Stimulated activated CD4-positive, alpha-beta T cell treated with anti-CD3 and anti-CD28 coated beads, Interleukin-12 subunit alpha, Interleukin-12 subunit beta, amount 100 ng/mL, for 48 hours (primary cell): Measurements from ENCODE around the gene PEPD.

Experiments used
- DNase-seq, 3 donors: peaks; one replicate each; pipeline ENCODE4 v3.0.0-alpha.2; 2020; ENCODE audit warnings: low read depth in 2 of 3, low spot score in 1 of 3

Gene PEPD

GRCh38 chr19:33397536-33398360 is 123.8 kb downstream of the PEPD start:
- DNase-seq, result no peak

DNA sequence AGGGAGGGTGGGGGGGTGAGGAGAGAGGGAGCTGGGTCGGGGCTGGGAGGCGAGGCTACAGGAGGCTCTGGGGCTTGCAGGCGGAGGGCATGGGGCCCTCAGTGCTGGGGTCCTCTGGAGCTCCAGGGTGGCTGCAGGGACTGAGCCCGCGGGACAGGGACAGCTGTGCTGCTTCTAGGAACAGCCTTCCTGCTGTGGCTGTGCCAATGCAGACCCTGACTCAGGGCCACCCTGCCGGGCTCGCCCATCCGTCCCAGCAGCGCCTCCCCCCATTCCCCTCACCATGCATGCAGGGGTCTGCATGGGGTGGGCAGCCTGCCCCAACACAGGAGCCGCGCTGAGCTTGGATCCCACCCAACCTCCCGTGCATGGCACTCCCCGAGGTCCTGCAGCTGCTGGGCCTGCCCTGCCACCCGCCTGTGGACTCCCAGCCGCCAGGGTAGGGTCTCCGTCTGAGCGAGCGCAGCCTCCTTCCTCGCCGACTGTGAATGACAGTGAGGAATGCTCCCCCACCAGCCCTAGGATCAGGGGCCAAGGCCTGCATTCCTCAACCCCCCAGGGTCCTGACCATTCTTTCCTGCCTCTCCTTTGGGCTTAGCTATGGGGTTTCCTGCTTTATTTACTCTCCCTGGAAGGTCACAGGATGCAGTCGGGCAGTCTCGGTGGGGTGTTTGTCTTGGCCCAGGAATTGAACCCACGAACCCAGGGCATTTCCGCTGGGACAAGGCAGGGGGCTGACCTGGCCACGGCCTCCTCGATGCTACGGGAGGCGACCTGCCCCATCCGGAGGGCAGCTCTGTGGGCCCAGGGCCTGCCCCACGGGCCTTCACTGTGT is 124.7 kb downstream of the PEPD start:
- no peak for DNase-seq

- DNase-seq, result no peak
Observed at GRCh38 chr19:33395561-33396550, 125.7 kb downstream of the PEPD start.

GRCh38 chr19:33394723-33395560 is 126.6 kb downstream of the PEPD start:
- DNase-seq, result no peak

GRCh38 chr19:33394006-33394722 is 127.4 kb downstream of the PEPD start:
- no peak for DNase-seq

DNA sequence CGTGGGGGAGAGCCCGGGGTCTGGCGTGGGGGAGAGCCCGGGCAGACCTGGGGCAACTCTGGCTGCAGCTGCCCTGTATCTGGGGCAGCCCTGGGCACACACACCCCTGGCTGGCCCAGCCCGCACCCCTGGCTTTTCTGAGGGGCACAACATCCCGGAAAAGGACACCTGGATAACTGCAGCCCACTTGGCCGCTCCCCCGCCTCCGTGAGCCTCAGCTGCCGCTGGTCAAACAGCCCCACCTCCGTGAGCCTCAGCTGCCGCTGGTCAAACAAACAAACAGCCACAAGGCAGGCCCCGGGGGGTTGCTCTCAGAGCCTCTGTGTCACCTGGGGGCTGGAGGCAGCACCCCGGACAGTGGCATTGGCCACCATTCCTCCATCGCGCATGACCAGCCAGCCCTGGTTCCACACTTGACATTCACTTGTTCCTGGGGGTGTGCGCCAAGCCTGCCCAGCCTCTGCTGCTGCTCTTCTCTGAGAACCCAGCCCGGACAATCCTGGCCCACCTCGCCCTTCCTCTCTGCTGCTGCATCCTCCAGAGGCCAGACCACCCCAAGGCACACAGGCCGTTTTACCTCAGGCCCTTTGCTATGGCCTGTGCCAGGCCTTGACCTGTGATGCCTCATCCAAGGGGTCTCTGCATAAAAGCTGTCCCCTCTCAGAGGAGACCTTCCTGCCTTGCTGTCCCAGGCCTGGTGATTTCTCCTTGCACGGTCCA is 128.1 kb downstream of the PEPD start:
- DNase-seq, result no peak

- DNase-seq, result no peak
Observed at GRCh38 chr19:33392341-33393285, 129.0 kb downstream of the PEPD start.

DNA sequence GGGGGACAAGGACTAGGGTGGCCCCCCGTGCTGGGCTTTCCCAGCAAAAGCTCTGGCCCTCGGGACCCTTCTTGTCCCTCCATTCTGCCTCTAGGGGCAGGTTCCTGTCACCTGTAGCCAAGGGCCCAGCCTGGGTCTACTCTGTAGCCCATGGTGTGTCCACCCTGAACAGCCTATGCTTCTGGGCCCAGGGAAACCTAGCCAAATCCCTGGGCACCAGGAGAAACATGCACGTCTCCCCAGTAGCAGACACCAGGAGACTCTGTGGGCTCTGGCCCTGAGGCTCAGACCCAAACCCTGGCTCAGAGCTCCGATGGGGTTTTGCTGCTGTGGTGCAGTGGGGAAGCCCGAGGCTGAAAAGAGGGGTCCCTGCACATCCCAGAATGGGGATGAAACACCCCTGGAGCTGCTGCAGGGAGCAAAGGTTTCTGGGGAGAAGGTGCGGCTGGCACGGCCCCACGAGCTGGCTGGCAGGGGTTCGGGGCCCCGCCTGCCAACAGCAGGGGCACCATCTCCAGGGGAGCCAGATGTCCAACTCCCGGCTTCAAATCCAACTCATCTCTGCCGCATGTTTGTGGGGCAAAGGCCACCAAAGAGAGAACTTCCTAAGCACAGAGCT is 129.9 kb downstream of the PEPD start:
- no peak for DNase-seq

- no peak for DNase-seq
Observed at GRCh38 chr19:33390908-33391630, 130.5 kb downstream of the PEPD start.

DNA sequence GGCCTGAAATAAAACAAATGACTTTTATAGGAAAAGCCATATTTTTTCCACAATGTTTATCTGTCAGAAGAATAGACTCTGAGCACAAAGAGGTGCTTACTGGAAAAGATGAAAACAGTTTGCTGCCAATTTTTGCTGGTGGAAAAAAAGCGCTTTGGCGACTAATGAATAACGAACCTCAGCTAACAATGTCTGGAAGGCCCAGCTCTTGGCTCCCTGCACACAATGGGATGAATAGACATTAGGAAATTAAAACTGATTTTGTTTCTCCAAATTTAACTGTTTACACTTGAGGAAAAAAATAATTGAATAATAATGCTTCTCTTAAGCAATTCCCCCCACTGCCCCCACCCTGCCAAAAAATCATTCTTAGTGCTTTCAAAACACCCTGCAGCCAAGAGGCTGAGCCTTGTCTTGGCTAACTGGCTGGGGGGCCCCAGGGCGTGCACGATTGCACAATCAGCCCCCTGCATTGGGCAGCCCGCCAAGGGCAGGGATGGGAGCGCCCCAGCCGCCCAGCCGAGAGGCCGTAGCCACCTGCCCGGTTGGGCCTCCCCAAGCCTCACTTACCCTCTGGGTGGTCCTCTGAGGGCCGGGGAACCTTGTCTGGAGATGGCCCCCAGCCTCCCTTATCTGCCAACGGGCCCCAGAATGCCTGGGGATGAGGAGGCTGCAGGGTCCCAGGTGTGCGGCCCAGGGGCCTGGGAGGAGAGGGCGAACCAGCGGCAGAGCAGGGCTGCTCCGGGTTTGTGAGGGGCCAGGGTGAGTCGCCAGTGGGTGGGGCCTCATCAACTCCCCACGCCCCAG is 131.3 kb downstream of the PEPD start:
- no peak for DNase-seq

DNA sequence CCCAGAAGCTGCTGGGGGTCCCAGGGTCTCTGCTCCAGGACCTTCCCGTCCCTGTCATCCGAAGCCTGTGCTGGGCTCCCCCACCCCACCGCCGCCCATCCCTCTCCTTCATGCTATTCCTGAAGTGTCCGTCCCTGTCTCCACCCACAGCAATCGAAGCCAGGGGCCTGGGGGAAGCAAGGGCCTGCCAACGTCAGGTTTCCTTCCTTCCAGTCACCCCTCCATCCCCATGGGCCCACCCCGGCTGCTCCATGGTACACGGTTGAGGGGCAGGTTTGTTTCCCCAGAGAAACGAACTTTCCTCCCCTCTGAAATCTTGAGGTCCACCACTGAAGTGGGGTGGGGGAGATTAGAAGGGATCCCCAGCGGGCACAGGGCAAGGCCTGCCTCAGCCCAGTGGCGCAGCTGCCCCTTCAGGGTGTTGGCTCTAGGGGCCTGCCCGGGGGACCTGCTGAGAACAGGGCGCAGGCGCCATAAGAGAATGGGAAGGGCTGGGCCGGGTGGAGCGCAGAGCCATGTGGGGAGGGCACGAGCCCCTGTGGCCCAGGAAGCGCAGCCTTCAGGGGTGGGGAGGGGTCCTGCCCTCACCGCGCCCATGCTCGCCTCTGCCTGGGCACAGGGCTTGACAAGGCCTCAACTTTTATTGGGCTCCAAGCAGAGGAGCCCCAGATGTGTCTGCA is 132.0 kb downstream of the PEPD start:
- no peak for DNase-seq

DNA sequence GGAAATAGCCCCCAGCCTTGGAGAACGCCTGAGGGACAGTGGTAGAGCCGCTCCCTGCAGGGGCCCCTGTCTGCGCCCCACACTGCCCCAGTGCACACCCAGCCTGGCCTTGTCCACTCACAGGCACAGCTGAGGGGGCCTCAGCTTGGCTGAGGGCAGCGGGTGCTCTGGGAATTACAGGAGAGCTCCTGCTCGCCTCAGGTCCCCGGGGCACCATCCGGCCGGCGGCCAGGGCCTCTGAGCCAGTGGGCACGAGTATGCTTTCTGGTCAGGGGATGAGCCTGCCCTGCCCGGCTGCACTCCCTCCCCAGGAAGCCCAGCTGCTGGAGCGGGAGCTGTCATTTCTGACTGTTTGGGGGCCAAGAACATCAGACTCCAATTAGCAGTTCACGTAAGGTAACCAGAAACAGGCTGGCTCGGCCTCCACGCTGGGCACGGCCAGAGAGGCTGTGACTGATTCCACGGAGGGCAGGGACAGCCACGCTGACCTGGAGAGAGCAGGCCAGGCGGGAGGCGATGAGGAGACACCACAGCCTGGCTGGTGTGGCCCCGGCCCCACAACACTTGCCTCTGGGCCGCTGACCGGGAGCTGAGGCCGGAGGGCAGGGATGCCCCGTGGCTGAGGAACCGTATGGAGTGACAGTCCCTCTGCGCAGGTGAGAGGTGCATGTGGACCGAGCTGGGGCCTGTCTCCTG is 132.7 kb downstream of the PEPD start:
- DNase-seq, result no peak

DNA sequence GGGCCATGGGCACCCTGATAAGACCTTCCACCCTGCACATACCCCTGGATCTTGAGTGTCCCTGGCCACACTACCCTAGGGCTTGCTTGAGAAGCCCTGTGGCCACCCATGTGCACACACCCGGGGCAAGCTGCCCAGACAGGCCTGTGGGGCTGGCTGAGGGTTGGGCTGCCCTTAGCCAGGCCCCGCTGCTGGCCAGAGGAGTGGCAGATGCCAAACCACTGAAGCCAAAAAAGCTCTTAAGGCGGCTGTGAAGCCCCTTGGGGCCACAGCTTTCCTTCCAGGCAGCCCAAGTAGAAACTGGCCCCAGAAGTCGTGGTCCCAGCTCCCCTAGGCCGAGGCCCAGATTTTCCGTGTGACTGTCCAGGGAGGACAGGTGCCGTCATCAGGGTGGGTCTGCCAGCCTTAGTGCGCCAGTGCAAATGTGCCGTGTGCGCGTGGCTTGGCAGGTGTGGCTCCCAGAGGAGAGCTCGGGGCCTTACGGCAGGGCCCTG is 133.3 kb downstream of the PEPD start:
- no peak for DNase-seq
